Stimulated activated CD4-positive, alpha-beta T cell treated with anti-CD3 and anti-CD28 coated beads, Interleukin-1b, Interleukin-23, amount 100 ng/mL, for 4 hours (primary cell): ENCODE data around the gene ZNF366.

Experiments
- DNase-seq, 2 donors: peaks; one replicate each; pipeline ENCODE4 v3.0.0-alpha.2; 2020; ENCODE audit warnings: low read depth in 2 of 2

Gene ZNF366

DNA sequence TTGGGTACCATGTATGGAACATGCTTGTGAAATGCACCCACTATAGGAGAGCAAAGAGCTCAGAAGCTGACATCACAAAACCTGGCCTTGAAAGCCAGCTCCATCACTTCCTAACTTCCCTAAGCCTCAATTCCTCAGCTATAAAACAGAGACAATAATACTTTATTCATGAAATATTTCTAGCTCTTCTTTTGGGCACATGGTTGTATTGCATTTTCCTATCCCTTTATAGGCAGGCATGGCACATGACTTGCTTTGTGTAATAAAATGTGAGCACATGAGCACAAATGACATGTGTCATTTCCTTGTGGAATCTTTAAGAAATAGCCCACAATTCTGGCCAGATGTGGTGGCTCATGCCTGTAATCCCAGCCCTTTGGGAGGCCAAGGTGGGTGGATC, 18.5 kb downstream of the ZNF366 start:
- DNase-seq: no peak

DNA sequence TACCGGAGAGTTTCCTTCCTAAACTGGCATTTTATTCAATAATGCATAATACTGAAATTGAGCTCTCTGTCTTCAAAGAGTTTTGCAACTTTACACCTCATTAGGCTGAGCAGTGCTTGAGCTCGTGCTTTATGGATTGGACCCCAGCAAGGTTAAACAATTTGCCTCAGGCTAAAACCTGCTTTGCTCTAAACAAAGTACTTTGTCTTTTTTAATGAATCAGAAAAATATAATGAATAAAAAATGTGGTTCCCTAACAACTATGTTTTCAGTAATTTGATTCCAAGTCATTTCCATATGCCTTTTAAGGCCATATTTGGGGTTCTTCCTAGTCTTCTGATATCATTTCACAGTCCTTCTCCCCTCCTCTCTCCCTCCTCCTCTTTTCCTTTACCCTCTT, 20.0 kb downstream of the ZNF366 start:
- DNase-seq: no peak

DNA sequence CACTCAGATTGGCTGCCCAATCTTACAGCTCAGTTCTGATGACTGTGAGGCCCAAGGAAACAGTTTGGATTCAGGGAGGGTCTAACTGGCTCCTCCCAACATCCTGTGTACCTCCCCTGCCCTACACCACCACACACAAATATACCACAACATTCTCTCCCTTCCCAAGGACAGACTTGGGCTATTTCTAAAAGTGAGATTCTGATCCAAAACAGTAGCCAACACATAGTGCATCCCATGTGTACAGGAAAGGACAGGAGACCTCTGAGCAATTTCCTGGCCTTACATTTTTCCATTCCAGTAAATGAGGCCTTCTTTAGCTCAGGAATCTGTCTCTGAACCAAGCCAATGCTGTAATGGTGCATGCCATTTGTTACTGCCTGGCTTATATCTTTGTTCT, 20.8 kb downstream of the ZNF366 start:
- no peak for DNase-seq

DNA sequence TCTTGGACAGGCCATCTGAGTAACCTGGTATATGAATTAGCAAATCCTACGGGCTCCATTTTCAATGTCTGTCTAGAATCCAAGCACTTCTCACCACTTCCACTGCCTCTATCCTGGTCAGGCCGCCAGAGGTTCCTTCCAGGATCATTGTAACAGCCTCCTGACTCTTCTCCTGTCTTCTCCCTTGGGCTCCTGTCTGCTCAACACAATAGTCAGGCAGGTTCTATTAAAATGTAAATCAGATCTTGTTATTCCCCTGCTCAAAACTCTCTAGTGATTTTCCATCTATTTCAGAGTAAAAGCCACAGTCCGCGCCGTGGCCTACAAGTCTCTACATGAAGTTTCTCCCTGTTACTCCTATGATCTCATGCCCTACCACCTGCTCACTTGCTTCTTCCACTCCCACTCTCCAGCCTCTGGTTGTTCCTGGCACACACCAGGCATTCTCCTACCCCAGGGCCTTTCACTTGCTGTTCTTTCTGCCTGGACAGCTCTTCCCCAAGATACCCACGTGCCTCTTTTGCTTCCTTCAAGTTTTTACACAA, 21.7 kb downstream of the ZNF366 start:
- no peak for DNase-seq

DNA sequence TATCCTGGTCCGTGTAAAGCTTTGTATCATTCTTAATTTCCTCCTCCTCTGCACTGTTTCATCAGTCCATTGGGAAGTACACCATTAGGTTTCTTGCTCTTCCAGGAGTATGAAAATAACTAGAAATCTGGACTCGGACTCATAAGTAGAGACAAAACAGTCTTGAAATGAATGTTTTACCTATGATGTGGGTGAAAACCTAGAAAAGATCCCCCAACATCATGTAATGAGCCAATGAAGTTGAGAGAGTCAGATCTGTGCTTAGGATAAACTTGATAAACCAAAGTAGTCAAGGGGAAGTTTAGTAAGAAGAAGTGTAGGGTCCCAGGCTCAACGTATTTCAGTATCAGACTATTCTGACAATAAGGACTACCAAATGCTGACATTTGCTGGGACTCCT, 25.2 kb downstream of the ZNF366 start:
- DNase-seq: no peak

DNA sequence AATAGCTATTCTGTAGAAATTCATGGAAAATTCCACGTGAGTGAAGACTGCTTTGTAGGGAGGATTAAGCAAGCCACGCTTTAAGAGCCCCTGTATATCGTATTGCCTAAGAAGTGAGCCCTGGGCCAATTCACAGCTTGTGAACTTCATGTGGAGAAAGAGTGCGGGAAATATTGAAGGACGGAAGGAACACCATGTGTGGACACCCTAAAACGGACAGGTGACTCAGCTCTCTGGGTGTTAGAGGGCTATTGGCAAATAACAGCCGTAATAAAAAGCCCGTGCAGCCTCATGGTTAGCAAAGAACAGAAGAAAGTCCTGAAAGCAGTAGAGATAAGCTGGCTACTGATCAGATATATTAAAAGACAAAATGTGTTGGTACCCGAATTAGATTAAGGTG, 26.4 kb downstream of the ZNF366 start:
- DNase-seq: no peak

DNA sequence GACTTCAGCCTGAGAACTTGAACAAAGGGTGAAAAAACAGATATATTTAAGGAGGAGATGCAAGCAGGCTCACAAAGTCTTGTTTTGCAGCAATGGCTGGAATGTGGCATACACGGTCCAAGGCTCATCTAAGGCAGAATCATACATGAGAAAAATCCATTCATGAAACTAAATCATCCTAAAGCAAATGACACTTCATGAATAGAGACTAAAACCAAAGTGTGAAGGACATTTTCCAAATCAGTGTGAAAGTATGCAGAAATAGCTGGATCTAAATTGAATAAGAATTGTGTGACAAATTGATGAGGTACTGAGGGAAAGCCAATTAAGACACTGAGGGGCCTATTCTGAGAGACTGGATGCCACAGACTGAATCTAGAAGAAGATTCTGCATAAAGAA, 27.3 kb downstream of the ZNF366 start:
- DNase-seq: no peak

DNA sequence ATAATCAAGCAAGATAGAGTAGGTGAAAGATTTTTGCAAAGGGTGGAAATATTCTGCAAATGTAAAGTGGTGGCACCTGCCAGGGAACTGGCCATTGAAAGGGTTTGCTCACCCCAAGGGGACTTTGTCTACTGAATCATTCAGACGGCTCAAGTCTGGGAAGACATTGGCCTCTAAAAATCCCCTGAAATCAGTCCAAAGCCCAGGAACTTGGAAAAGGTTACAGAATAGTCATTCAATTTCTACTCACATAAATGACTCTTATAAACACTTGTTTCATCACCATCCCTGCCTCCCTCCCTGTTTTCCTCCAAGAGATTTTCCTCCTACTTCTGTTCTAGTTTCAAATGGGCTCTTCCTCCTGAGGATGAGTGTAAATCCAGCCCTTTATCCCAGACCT, 28.5 kb downstream of the ZNF366 start:
- DNase-seq: no peak

DNA sequence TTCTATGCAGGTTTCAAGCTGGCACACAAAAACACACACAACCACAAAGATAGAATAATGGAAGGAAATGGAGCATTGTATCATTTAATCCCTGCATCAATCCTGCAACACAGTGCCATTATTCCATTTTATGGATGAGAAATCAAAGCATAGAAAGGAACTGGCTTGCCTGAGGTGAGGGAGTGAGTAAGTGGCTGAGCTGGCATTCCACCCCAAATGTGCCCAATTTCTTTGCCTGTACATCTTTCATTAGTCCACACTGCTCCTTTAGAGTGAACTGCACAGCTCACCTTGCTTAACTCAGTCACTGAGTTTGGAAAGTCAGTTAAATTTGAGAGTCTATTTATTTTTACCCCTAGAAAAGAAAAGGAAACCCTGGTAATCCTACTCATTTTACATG, 28.9 kb downstream of the ZNF366 start:
- no peak for DNase-seq

DNA sequence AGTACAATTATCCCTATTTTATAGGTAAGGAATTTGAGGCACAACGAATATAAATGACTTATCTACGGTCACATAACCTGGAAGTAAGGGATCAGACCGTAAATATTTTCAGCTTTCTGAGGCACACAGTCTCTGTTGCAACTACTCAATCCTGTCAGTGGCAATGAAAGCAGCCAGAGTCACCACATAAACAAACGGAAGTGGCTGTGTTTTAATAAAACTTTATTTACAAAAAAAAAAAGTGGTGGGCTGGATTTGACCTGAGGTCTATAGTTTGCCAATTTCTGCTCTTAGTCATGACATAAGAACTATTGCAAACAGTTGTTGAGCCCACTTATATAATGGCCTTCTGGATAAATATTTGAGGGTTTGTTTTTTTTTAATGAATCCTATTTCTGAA, 29.6 kb downstream of the ZNF366 start:
- DNase-seq: no peak

DNA sequence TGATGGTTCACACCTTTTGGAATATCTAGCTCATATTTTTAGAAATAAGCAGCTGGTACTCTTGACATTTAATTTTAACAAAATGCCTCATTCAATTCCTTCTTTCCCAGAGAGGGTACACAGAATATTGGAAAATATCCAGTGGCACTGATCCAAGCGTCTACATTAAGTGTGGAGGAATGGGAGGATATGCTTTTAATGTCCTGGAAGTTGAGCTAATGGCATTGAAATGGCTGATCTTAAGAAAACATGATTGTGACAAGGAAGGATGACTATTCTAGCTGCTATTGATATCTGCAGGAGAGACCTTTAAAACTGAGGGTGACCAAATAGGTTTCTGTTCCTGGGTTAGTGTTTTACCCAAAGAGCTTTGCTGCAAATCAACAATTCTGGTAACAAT, 30.0 kb downstream of the ZNF366 start:
- no peak for DNase-seq

DNA sequence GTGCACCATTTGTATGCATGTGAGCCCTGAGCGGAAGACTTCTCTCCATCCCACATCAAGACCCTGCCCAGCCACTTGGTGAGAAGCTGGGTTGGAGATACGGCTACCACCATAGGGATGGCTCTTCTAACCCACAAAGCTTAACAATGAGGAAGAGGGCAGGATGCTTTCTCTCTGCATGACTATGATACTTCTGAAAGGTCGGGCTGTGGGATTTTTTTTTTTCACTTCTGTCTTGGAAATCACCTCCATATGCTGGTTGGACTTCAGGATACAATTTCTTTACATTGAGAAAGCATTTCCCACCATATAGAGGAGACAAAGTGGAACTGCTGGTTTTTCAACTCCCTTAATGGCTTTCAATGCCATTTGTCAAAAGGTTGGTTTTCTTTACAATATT, 30.5 kb downstream of the ZNF366 start:
- DNase-seq: no peak

DNA sequence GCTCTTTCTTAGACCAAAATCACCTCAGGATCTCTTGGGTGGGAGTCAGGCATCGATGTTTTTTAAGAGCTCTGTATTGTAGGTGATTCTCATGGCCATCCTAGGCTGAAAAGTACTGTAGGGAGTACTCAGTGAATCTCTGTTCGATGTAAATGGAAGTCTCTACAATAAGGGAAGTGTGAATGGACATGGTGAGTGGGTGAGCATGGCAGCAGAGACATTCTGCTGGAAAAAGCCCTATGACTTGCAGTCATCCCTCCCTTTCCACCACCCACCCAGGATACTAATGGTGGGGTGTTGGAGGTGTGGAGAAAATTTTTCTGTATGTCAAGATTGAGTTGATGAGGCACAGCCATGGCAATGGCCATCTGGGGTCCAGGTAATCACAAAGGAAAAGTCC, 30.9 kb downstream of the ZNF366 start:
- DNase-seq: no peak

DNA sequence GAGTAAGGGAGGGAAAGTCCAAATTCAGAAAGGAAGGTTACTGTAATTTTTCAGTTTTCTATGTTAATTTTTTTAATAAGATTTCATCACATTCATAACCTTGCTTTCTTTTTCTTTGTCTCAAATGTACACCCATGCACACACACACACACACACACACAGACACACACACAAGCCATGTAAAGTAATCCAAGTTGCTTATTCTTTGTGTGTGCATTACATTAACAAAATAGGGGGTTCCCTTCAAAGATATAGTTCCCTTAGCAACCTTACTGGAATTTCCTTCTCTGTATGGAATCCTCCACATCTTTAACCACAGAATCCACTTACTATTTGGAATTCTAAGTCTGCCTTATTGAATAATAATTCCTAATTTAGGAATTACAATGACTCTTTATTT, 32.7 kb downstream of the ZNF366 start:
- no peak for DNase-seq

DNA sequence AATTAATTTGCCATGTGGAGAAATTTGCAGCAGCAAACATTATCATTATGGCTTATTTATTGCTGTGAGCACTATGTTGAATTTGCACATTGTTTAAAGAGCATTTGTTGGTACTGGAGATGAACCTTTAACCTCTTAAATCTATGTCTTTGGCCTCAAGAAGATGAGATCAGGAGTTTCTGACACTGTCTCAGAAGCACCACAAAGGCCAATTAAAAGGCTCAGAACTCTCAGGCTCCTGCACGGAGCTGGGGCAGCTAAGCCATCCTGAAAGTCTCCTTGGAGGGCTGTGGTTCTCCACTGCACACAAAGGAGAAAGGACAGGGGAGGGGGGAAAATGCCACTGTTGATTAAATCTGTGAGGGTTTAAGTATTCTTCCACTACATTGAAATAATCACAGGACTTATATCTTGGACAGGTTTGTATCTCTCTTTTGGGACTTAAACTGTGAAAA, 33.1 kb downstream of the ZNF366 start:
- DNase-seq: no peak

DNA sequence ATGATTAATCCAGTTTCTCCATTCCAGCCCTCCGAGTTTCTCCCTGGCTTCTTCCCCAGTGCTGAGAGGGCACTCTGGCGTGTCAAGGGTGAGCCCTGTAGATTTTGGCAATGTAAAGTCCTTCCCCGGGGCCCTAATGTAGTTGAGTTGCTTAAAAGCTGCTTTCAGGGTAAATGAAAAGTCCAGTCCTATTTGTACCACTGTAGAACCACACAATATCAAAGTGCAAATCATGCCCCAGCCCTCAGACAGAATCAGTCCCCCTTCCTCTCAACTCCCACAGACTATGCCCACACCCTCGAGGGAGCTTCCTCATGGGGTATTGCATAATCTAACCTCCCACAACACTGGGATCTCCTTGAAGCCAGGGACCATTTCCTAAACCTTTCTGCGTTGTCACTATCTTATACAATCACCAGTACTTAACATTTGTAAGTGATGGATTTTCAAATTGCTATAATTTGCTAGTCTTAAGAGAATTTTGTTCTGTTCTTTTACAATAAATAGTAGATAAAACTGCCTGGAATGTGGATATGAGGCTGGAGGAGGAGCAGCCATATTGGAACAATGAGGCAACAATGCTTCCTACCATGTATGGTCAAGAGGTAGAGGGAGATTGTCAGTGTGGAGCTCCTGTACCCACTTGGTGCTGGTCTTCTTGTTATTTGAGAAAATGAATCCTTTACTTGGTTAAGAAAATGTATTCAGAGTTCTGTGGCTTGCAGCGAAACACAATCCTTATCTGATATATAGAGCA, 34.4 kb downstream of the ZNF366 start:
- DNase-seq: no peak

DNA sequence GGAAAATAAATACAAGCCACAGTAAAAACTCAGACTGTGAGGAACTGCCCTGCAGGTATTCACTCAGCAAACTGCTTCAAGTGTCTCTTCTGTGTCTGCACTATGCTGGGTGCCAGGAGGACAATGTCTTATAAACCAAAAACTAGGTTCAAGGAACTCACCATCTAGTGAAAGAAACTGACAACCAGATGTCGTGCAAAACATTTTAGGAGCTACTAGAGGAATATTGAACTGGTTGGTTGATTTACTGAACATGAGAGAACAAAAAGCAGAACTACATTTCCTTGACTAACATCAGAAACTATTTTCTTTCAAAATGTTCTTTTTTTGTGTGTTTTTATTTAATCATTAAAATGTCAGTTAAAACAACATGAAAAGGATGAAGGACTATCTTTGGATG, 35.2 kb downstream of the ZNF366 start:
- no peak for DNase-seq

DNA sequence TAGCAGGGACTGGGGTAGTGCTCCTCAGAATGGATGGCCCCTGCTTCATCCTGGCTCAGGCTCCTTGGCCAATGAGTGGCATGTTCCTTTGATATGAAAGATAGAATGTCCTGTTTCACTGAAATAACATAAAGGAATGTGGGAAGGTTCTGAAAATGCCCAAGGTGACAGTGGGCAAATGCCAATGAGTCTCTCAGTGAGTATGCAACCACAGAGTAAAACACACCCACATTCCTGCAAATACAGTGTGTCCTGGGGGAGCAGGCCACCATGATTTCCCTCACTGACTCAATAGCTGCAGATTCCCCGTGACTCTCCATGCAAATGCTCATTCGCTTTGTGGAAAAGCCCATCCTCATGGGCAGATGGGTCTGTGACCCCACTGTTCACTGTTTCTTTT, 36.4 kb downstream of the ZNF366 start:
- no peak for DNase-seq

DNA sequence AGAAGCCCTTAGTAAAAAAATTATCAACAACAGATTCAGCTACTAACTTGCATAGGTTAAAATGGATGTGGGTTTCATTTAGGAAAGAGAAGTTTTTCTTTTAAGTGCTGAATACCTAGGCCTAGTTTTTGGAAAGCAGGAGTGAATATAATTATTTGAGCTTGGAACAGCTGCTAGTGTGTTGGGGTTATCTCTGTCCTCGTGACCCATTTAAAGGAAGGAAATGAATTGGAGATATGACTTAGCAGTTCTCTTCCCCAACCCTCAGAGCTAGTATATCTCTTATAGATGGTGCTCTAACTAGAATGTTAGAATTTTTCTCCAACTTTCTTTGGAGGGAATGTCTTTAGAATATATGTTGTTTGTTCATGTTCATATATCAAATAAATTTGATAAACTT, 38.6 kb downstream of the ZNF366 start:
- DNase-seq: no peak

DNA sequence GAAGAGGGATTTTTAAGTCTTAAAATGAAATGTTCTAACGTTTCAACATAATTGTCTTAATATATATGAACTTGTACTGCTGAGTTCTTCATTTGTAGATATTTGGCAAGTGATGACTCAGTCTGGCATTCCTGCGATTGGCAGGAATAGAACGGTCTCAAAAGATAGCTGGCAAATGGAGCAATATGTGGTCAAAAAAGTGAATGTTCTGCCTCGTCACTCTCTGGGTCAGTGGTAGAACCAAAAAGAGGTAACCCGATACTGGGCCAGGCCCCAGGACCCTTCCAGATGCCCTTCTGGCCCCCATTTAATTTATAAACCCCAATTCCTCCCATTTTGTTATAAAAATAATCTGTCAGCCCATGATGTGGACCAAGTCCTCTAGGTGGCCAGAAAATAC, 39.2 kb downstream of the ZNF366 start:
- no peak for DNase-seq

DNA sequence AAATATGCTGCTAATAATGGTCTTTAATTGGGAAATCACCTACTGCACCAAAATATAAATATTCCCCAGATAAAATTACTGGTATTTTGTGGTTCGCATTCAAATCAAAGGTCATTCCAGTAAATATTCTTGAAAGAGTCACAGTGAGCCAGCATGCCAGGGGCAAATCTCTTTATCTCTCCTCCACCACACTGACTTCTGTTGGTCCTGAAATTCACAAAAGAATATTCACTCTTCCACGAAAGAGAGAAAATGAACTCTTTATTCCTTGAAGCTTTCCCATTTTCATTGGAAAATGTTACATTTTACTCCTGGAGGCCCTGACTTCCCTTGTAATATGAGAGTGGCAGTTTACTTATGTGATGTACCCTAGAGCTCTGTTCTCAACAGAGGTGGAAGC, 39.7 kb downstream of the ZNF366 start:
- no peak for DNase-seq

DNA sequence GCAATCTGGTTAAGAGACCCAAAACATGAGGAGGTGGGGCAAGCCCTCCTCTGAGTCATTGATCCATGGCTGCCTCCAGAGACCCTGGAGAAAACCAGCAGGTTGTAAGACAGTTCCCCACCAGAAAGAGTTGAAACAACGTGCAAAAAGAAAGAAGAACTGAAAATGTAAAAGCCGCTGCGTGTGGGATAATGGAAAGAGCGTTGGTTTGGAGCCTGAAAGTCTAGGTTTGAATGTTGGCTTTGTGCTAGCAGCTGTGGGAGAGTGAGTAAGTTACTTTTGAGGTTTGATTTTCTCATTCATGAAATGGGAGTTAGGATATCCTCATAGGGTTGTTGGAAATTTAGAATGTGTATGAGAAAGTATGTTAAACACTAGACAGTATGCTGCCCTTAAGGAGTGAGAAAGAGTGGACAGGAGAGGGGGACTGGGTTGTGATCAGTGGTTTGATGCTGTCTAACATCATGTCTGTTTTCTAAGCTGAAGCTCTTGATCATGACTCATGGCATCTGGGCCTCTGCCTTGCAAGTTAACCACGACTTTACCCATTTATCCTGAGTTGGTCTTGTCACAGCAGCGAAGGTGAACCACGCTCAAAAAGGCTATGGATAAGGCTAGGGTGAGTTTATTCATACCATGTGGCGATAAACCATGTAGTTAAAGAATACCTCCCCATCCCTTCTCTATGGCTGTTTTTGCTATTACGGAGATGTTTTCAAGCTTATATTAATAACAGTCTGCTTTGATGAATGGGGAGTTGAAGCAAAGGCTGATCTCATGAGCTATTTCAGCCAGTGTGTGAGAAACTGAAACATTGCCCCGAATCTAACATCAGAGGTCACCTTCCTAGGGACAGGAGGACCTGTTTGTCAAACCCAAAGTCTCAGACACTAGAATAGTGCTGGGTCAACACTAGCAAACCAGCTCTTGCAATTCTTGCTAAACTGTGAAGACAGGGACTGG, 41.3 kb downstream of the ZNF366 start:
- DNase-seq: no peak

DNA sequence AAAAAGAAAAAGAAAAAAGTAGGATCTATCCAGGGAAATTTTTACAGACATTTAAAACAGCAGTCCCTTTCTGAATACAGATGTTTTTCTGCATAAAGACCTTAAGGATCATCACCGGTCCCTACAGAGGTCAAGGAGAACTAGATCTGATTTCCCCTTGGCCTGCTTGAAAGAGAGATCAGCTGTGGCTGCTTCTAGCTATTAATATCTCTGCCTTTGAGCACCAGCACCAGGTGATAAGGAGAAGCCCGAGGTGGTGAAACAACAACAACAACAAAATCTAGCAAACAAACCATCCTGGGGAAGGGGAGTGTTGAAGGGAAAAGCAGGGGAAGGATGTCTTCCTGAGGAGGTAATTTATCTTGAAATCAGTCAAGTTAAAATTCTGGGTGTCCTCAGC, 42.1 kb downstream of the ZNF366 start:
- DNase-seq: no peak
